SHP77 (cell line): Measurements from ENCODE around the gene MRPL4.

Experiments
- DNase-seq, 2 experiments: peaks; one replicate each; lab custom pipeline; 2025; lab: John Stamatoyannopoulos, UW

MRPL4 gene

DNA sequence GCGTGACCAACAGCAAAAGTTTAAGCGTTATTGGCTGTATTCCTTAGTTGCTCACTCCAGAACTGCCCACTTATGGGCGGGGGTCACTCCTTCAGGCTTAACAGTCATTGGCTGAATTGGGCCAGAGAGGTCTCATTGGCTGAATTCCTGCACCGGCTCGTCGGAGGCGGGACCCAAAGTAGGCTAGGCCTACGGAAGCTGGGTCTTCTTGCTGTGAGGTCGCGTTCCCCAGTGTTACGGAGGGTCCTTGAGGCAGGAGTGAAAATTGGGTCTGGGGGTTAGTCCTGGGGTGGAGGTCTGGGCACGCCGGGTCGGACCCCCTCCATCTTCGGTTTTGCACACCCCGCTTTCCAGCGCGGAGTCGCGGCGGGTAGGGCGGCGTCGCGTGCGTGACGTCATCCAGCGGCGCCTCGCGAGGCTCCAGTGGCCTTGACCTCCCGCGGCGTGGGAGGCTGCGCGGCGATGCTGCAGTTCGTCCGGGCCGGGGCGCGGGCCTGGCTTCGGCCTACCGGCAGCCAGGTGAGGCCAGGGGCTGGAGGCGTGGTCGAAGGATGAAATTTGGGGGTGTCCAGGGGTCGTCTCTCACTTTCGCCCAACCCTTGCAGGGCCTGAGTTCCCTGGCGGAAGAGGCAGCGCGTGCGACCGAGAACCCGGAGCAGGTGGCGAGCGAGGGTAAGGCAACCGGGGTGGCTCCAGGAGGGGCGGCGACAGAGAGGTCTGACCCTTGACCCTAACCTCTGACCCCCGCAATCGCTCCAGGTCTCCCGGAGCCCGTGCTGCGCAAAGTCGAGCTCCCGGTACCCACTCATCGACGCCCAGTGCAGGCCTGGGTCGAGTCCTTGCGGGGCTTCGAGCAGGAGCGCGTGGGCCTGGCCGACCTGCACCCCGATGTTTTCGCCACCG, at the start of gene MRPL4:
Gene MRPL4 (plus strand): TSS at position 423 of the 903 bp plus-strand sequence. CDS start 40 bp downstream, at position 463.
- peak; percentile 98 to 99 for DNase-seq

GRCh38 chr19:10203686-10204085, 48.3 kb upstream of the MRPL4 start:
- no peak for DNase-seq

GRCh38 chr19:10205636-10206035, 46.4 kb upstream of the MRPL4 start:
- no peak for DNase-seq

DNA sequence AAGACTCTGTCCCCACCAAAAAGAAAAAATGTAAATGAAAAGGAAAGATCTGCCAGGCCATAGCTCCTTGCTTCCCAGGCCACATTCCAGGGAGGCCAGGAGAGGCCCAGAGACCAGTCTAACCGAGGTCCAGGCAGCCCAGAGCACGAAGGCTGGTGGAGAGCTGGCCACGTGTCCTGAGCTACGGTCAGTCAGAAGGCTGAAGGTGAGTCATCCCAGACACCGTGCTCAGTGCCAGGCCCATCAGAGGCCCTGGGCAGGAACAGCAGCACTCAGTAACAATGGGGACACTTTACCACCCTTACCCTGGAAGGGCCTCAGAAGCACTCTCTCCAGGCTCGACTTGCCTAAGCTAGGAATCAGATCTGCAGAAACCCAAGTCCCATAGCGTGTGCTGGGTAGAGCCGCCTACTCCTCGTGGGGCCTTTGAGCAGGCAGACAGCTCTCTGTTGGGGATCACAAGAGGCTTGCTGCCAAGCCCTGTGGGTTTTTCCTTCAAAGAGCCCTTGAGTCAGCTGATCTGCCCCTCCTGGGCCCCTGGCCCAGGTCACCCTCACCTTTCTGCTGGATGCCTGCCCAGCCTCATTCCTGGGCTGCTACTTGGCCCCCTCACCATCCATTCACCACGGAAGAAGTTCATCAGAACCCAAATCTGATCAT, 45.7 kb upstream of the MRPL4 start:
- no peak for DNase-seq

DNA sequence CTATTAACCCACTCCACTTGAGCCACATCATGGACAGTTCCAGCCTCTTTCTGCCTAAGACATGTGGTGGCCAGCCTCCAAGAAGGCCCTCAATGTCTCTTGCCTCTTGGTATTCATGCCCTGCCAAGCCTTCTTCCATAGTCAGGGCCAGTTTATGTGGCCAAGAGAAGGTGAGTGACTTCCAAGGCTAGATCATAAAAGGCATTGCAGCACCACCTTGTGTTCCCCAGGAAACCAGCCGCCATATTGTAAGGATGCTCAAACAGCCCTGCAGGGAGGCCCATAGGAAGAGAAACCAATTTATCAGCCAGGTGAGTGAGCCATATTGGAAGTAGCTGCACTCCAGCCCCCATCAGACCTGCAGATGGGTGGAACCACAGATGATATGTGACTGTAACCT, 45.0 kb upstream of the MRPL4 start:
- DNase-seq = no peak

GRCh38 chr19:10209315-10209714, 42.7 kb upstream of the MRPL4 start:
- no peak for DNase-seq

DNA sequence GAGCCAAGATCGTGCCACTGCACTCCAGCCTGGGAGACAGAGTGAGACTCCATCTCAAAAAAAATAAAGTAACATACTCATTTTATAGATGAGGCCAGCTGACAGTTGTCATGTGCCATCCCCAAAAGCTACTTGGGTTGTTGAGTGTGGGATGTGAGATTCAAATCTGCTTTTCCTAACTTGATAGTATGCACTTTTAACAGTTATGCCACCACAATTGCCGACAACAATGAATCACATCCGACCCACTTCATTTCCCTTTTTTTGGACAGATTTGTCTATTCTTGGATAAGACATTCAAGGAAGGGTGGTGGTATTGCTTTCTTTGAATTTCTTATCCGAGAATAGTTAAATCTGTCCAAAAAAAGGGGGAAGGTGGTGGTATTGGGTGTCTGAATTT, 41.0 kb upstream of the MRPL4 start:
- DNase-seq = no peak

GRCh38 chr19:10211691-10212090, 40.3 kb upstream of the MRPL4 start:
- no peak for DNase-seq

DNA sequence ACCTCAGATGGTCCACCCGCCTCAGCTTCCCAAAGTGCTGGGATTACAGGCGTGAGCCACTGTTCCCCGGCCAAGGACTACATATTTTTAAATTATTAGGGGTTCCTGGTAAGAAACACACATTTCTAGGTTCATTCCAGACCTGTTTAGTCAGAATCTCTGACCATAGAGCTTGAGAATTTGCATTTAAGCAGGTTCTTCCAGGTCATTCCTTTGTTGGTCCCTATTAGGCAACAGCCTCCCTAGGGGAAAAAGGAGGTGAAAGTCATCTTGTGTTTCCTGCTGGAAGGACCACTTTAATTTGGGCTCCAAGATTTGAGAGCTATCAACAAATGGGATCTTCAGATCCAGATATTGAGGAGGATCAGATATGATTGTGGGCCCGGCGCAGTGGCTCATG, 37.2 kb upstream of the MRPL4 start:
- no peak for DNase-seq

DNA sequence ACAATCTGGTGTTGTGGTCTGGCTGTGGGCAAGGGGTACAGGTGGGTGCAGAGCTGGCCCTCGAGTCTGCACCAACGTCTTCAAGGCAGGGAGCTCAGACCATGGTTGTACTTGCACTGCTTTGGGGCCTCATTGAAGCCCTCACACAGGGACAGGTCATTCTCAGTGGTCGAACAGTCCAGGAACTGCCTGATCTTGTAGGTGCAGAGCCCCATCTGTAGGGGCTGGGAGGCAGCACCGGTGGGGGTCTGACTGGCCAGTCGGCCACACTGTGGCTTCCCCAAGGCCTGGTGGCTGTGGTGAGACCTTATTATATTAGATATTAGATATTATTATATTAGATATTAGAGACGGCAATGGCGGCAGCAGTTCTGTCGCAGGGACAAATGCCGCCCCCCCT, 34.9 kb upstream of the MRPL4 start:
- DNase-seq = no peak

GRCh38 chr19:10219678-10220077, 32.3 kb upstream of the MRPL4 start:
- DNase-seq = no peak

GRCh38 chr19:10220695-10221094, 31.3 kb upstream of the MRPL4 start:
- no peak for DNase-seq

GRCh38 chr19:10222201-10222890, 29.7 kb upstream of the MRPL4 start:
- no peak for DNase-seq

DNA sequence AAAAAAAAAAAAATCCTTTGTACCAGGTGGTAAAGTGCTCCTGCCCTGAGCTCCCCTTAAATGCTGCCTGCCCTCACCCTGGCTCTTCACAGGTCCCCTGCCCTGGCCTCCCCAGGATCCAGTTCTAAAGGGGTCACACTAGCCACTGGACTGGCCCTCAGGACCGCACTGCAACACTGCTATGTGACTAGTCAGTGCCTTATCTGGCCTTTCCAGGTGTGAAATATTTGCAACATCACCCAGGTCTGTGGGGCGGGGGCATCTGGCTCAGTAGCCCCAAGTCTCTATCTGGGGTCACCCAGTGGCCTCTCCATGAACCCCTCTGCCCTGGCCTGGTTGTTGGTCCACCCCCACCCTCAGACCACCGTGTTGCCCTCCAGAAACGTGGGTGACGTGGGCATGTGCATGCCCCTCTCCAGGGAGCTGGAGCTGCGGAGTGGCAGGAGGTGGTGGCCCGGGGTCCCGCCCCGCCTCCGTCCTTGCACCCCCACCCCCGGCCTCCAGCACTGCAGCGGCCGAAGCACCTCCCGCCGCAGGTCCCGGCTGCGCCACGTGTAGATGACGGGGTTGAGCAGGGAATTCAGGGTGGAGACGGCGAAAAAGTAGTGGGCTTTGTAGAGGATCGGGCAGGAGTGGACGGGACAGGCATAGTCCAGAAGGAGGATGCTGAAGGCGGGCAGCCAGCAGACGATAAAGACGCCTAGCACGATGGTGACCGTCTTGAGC, 28.4 kb upstream of the MRPL4 start:
- DNase-seq = no peak

DNA sequence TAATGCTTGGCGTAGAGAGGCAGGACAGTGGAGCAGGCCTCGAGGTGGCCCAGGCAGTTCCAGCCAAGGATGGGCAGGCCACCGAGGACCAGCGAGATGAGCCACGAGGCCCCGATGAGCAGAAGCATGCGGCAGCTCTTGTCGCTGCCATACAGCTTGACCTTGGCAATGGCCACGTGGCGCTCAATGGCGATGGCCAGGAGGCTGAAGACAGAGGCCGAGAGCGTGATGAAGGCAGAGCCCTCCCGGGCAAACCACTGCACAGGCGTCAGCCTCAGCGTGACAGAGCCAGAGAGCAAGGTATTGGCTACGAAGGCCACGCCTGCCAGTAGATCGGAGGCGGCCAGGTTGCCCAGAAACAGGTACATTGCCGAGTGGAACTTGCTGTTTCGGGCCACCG, 27.7 kb upstream of the MRPL4 start:
- DNase-seq = no peak

GRCh38 chr19:10226021-10226375, 26.0 kb upstream of the MRPL4 start:
- DNase-seq = no peak

GRCh38 chr19:10226376-10227025, 25.5 kb upstream of the MRPL4 start:
- no peak for DNase-seq

DNA sequence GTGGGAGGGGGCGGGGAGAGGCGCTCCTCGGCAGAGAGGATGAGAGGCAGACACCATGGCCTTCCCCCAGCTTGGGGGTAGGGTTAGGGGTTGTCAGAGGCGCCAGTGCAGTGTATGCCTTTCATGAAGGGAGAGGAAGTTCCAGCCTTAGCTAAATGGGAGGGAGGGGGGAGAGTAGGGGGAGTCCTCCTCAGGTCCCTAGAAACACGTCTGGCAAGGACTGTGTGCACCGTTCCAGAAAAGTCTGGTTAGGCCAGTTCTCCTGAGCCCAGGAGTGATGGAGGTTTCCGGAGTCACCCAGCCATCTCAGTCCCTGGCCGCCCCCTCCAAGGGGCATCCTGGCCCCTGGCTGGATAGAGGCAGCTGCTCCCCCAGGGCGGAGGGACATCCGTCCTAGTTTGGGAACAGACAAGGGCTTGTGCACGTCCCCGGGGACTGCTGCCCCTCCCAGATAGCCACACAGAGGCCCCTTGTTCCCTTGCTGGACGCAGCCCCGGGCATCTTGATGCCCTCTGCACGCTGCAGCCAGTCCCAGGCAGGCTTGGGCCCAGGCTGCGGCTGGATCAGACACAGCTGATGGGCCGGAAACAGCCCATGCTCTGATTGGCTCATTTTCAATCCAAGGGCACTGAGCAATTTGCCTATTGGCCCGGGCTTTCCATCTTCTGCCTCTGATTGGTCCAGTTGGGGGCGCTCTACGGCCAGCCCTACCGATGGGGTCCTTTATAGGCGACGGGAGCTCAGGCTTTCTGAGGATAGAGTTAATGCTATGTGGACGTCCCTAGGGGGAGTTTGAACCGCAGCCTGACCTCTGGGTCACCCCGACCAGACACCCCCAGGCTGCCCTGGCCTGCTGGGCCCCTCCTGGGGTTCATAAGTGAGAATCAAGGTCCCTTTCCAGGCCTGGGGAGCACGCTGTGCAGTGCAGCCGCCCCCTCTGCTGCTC, 24.7 kb upstream of the MRPL4 start:
- DNase-seq = no peak

DNA sequence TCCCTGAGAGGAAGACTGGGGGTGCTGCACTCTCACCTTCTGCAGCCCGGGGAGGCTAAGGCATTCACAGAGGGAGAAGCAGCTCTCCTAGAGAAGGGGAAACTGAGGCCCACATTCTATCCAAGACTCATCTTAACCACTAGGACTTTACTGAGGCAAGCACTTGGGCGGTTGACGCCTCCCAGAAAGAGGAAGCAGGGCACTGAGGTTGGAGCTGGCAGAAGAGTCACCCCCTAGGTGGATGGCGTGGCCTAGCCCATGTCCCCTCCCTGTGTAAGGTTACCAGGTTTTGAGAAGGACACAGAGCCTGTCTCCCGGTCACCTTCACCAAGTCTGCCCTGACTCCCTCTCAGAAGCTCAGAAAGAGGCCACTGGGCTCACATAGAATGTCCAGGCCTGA, 23.6 kb upstream of the MRPL4 start:
- no peak for DNase-seq

- DNase-seq = peak; percentile 54 to 61
Observed at GRCh38 chr19:10228920-10229319, 23.1 kb upstream of the MRPL4 start.
